ENCODE measurements around the gene KMT2E. TPM values are rescaled to one million over a fixed set of nuclear protein-coding genes. Genes with fewer than 3 reads are reported as not detected.
A peak's percentile ranks its signal among the peaks of the same experiment; 100 is the strongest.

The KMT2E gene
- total RNA-seq, 1 experiment from 2014 or later, result 63.9 TPM

DNA sequence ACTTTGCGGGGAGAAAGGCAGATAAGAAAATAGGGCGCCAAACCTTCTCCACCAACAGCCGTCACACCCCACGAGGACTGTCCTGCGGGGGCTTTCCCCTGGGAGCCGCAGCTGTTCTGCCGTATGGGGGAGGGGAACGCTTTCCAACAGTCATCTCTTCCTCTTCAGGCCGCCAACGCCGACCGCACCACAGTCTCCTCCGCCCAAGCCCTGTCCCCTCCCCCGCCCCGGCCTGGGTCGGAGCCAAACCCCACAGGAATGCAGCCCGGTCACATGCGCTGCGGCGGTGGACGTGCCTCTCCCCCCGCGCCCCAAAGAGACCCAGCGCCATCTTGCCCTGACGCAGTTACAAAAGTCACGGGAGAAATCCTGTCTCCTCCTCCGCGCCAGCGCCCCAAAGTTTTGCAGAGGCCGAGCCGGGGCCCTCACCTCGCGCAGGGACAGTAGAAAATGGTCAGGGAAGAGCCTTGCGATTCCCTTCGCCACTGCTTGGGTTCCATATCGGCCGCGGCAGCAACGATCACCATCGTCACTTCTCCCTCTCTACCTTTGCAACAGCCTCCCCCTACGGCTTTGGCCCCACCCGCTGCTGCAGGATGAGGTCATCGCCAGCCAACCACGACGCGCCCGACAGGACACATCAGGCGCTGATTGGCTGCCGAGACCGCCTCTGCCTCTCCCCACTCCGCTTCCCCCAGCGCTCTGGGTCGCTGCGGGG is 1.3 kb upstream of the KMT2E start:
- peaks cover 6% of the 10 kb centered on the region for H3K36me3 ChIP-seq (ENCODE audit: insufficient read depth, low read length, poor library complexity, severe bottlenecking)
- ChIA-PET POLR2A (ENCODE audit: low non-redundant PET) (interaction anchor here (1.0 kb wide), 1 partner anchor 94 kb away, joined by 3 read pairs; no protein-coding TSS in a partner anchor), CTCF (interaction anchor here (0.6 kb wide), 1 partner anchor 30 kb away, joined by 3 read pairs; no protein-coding TSS in a partner anchor)
- H3K27ac ChIP-seq (ENCODE audit: low read depth, low read length, poor library complexity, severe bottlenecking), result peak overlapping the region; percentile 100
- peaks cover 27% of the 10 kb centered on the region for H3K4me1 ChIP-seq (ENCODE audit: insufficient read depth, low read length, poor library complexity, severe bottlenecking)
- H3K27me3 ChIP-seq (replicated peaks; ENCODE audit: insufficient read depth, low read depth, low read length, poor library complexity), result no peaks in the 10 kb centered on the region
- intact Hi-C loops (cut with micrococcal nuclease; ENCODE audit: unreplicated experiment), result no loop called here
- H3K4me3 ChIP-seq (ENCODE audit: low read depth, low read length, poor library complexity, severe bottlenecking), result peak overlapping the region; percentile 95
- DNase-seq (ENCODE audit: low spot score), result peak; percentile 99
- H3K9me3 ChIP-seq (ENCODE audit: low read depth, low read length, poor library complexity, severe bottlenecking), result no peaks in the 10 kb centered on the region
- TF ChIP-seq, protein P1, sequence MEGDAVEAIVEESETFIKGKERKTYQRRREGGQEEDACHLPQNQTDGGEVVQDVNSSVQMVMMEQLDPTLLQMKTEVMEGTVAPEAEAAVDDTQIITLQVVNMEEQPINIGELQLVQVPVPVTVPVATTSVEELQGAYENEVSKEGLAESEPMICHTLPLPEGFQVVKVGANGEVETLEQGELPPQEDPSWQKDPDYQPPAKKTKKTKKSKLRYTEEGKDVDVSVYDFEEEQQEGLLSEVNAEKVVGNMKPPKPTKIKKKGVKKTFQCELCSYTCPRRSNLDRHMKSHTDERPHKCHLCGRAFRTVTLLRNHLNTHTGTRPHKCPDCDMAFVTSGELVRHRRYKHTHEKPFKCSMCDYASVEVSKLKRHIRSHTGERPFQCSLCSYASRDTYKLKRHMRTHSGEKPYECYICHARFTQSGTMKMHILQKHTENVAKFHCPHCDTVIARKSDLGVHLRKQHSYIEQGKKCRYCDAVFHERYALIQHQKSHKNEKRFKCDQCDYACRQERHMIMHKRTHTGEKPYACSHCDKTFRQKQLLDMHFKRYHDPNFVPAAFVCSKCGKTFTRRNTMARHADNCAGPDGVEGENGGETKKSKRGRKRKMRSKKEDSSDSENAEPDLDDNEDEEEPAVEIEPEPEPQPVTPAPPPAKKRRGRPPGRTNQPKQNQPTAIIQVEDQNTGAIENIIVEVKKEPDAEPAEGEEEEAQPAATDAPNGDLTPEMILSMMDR (conservative IDR thresholded peaks at IDR 0.05; ENCODE audit: low read depth, low read length), result no peak
- TF ChIP-seq EZH2 (IDR thresholded peaks at IDR 0.05; ENCODE audit: borderline replicate concordance, low read depth, low read length, poor library complexity, severe bottlenecking), result no peak
- no TSS peak for BruUV-seq (replicated peaks)

DNA sequence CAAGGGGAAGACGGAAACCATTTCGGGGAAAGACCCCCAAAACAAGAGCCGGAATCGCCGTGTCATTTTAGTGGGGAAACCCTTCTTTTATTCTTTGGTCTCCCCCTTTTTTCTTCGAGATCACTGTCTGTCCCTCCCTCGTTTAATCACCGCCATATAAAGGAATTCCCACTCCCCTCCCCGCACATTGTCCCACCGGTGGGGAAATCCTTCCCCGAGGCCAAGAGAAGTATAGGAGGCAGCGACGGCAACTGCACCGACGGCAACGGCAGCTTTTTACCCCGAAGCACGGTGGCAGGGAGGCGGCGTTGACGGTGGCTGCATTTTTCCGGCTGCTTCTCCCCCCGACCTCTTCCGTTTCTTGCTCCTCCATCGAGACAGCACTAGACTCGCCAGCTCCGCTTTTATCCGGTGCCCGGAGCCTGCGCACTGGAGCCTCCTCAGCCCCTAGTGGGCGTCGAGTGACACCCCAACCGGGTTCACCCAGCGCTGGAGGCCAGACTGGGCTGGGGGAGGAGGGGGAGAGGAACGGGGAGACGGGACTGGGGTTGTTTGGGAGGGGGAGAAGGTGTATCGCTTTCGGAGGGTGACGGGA is 687 bp upstream of the KMT2E start:
- POLR2A ChIA-PET (ENCODE audit: low non-redundant PET), result interaction anchor here (1.0 kb wide), 1 partner anchor 94 kb away, joined by 3 read pairs; no protein-coding TSS in a partner anchor
- H3K4me1 ChIP-seq (ENCODE audit: insufficient read depth, low read length, poor library complexity, severe bottlenecking), result peaks cover 34% of the 10 kb centered on the region
- CTCF ChIA-PET, result interaction anchor here (0.6 kb wide), 1 partner anchor 30 kb away, joined by 3 read pairs; no protein-coding TSS in a partner anchor
- H3K27ac ChIP-seq (ENCODE audit: low read depth, low read length, poor library complexity, severe bottlenecking), result peak overlapping the region; percentile 100
- BruUV-seq (replicated peaks), result no TSS peak
- intact Hi-C loops (cut with micrococcal nuclease; ENCODE audit: unreplicated experiment), result no loop called here
- no peaks in the 10 kb centered on the region for H3K27me3 ChIP-seq (replicated peaks; ENCODE audit: insufficient read depth, low read depth, low read length, poor library complexity)
- H3K36me3 ChIP-seq (ENCODE audit: insufficient read depth, low read length, poor library complexity, severe bottlenecking), result peaks cover 6% of the 10 kb centered on the region
- peak; percentile 97 for DNase-seq (ENCODE audit: low spot score)
- H3K9me3 ChIP-seq (ENCODE audit: low read depth, low read length, poor library complexity, severe bottlenecking), result no peaks in the 10 kb centered on the region
- H3K4me3 ChIP-seq (ENCODE audit: low read depth, low read length, poor library complexity, severe bottlenecking), result peak overlapping the region; percentile 95
- TF ChIP-seq, protein P1 (conservative IDR thresholded peaks at IDR 0.05; ENCODE audit: low read depth, low read length), result peak; percentile 65
- TF ChIP-seq EZH2 (IDR thresholded peaks at IDR 0.05; ENCODE audit: borderline replicate concordance, low read depth, low read length, poor library complexity, severe bottlenecking), result no peak

- no peak for TF ChIP-seq EZH2 (IDR thresholded peaks at IDR 0.05; ENCODE audit: borderline replicate concordance, low read depth, low read length, poor library complexity, severe bottlenecking)
- TF ChIP-seq, protein P1 (conservative IDR thresholded peaks at IDR 0.05; ENCODE audit: low read depth, low read length), result no peak
- Histone ChIP-seq H3K36me3 (ENCODE audit: insufficient read depth, low read length, poor library complexity, severe bottlenecking) (peaks cover 6% of the 10 kb centered on the region), H3K4me1 (ENCODE audit: insufficient read depth, low read length, poor library complexity, severe bottlenecking) (peaks cover 38% of the 10 kb centered on the region), H3K9me3 (ENCODE audit: low read depth, low read length, poor library complexity, severe bottlenecking) (no peaks in the 10 kb centered on the region), H3K27ac (ENCODE audit: low read depth, low read length, poor library complexity, severe bottlenecking) (peak overlapping the region; percentile 100), H3K4me3 (ENCODE audit: low read depth, low read length, poor library complexity, severe bottlenecking) (peak overlapping the region; percentile 95), H3K27me3 (replicated peaks; ENCODE audit: insufficient read depth, low read depth, low read length, poor library complexity) (no peaks in the 10 kb centered on the region)
- BruUV-seq (replicated peaks), result TSS peak; percentile 31
- POLR2A ChIA-PET (ENCODE audit: low non-redundant PET), result interaction anchor here (0.5 kb wide), 1 partner anchor 31 kb away, joined by 4 read pairs; no protein-coding TSS in a partner anchor
- CTCF ChIA-PET, result no interaction called here
- intact Hi-C loops (cut with micrococcal nuclease; ENCODE audit: unreplicated experiment), result no loop called here
- peak; percentile 59 for DNase-seq (ENCODE audit: low spot score)
Measured at GRCh38 chr7:105014693-105015389, 836 bp downstream of the KMT2E start.
